HEK293 (cell line): ENCODE measurements around the gene IFRD2.

Experiments used
- CTCF ChIA-PET: fragments of 350-600 bp; formaldehyde crosslinking; extraction: SDS; loops from one replicate; lab custom pipeline; 2021; ENCODE audit warnings: antibody characterized with exemption; lab: Yijun Ruan, JAX
- POLR2A ChIA-PET: fragments of 300-600 bp; formaldehyde crosslinking; extraction: SDS; loops from one replicate; lab custom pipeline; 2020; ENCODE audit warnings: antibody characterized with exemption, inconsistent platforms; lab: Yijun Ruan, JAX
- H3K27ac ChIP-seq: fragments of 200-500 bp; sonication (Bioruptor generic); 2 replicates; pipeline ENCODE4 v1.5.1; 2014; ENCODE audit warnings: low read depth, low read length, control low read depth, inconsistent platforms; ENCODE audit errors: extremely low read depth
- H3K36me3 ChIP-seq, 2 experiments: fragments of 200-500 bp in 1 of 2; sonication (Bioruptor generic) in 1 of 2; 1 replicate in 1 of 2; 2 replicates in 1 of 2; pipeline ENCODE4 v1.5.1; 2014 to 2017; ENCODE audit warnings: inconsistent platforms in 2 of 2, low read length in 2 of 2; ENCODE audit not compliant: control insufficient read depth in 2 of 2, insufficient read depth in 1 of 2
- H3K4me1 ChIP-seq: fragments of 200-500 bp; sonication (Bioruptor generic); 2 replicates; pipeline ENCODE4 v1.5.1; 2014; ENCODE audit warnings: mild to moderate bottlenecking, low read length, inconsistent platforms; ENCODE audit not compliant: control insufficient read depth, insufficient read depth
- H3K4me3 ChIP-seq: 2 replicates; pipeline ENCODE4 v1.5.1; 2011; ENCODE audit warnings: low read depth, mild to moderate bottlenecking, control low read depth, low read length, moderate library complexity
- H3K9me3 ChIP-seq: fragments of 200-500 bp; sonication (Bioruptor generic); 2 replicates; pipeline ENCODE4 v1.5.1; 2014; ENCODE audit warnings: low read depth, low read length, inconsistent platforms; ENCODE audit not compliant: control insufficient read depth, insufficient read depth
- EGR2 ChIP-seq: fragments of 450-650 bp; formaldehyde crosslinking; IDR thresholded peaks from 2 replicates; pipeline ENCODE4 v1.5.1; 2016; ENCODE audit warnings: low read depth, missing biosample characterization, missing genetic modification characterization
- GLI2 ChIP-seq: fragments of 450-650 bp; formaldehyde crosslinking; IDR thresholded peaks from 2 replicates; pipeline ENCODE4; 2017; ENCODE audit warnings: missing biosample characterization, missing genetic modification characterization, low read depth, borderline replicate concordance
- GLIS1 ChIP-seq: fragments of 450-650 bp; formaldehyde crosslinking; IDR thresholded peaks from 2 replicates; pipeline ENCODE4 v1.5.1; 2016; ENCODE audit warnings: missing biosample characterization, missing genetic modification characterization
- YY1 ChIP-seq: fragments of 450-650 bp; formaldehyde crosslinking; IDR thresholded peaks from 2 replicates; pipeline ENCODE4 v1.5.1; 2018; ENCODE audit warnings: missing biosample characterization, missing genetic modification characterization
- ZBTB20 ChIP-seq: fragments of 450-650 bp; formaldehyde crosslinking; IDR thresholded peaks from 2 replicates; pipeline ENCODE4 v1.5.1; 2016; ENCODE audit warnings: missing biosample characterization, missing genetic modification characterization
- ZBTB21 ChIP-seq: fragments of 450-650 bp; formaldehyde crosslinking; IDR thresholded peaks from 2 replicates; pipeline ENCODE4 v1.5.1; 2017; ENCODE audit warnings: missing biosample characterization, missing genetic modification characterization
- ZIC2 ChIP-seq: fragments of 450-650 bp; formaldehyde crosslinking; IDR thresholded peaks from 2 replicates; pipeline ENCODE4 v1.5.1; 2016; ENCODE audit warnings: missing biosample characterization, missing genetic modification characterization
- ZNF221 ChIP-seq: fragments of 450-650 bp; formaldehyde crosslinking; IDR thresholded peaks from 2 replicates; pipeline ENCODE4 v1.5.1; 2017; ENCODE audit warnings: missing biosample characterization, missing genetic modification characterization, borderline replicate concordance
- ZNF335 ChIP-seq: fragments of 450-650 bp; formaldehyde crosslinking; conservative IDR thresholded peaks from 2 replicates; pipeline ENCODE4 v1.5.1; 2016; ENCODE audit warnings: missing biosample characterization, missing genetic modification characterization
- ZNF350 ChIP-seq: fragments of 450-650 bp; formaldehyde crosslinking; IDR thresholded peaks from 2 replicates; pipeline ENCODE4 v1.5.0; 2017; ENCODE audit warnings: missing biosample characterization, mild to moderate bottlenecking, missing genetic modification characterization
- ZNF366 ChIP-seq: fragments of 450-650 bp; formaldehyde crosslinking; conservative IDR thresholded peaks from 2 replicates; pipeline ENCODE4 v1.5.1; 2016; ENCODE audit warnings: missing biosample characterization, missing genetic modification characterization
- ZNF398 ChIP-seq: fragments of 450-650 bp; formaldehyde crosslinking; IDR thresholded peaks from 2 replicates; pipeline ENCODE4 v1.5.1; 2017; ENCODE audit warnings: missing biosample characterization, missing genetic modification characterization
- ZNF560 ChIP-seq: fragments of 450-650 bp; formaldehyde crosslinking; IDR thresholded peaks from 2 replicates; pipeline ENCODE4 v1.5.1; 2017; ENCODE audit warnings: missing biosample characterization, missing genetic modification characterization, borderline replicate concordance
- TF ChIP-seq, protein P1 (sequence below): IDR thresholded peaks from 2 replicates; pipeline ENCODE4 v1.6.1; 2011; ENCODE audit warnings: mild to moderate bottlenecking, low read depth, low read length, borderline replicate concordance
- TF ChIP-seq, protein P2 (sequence below): fragments of 450-650 bp; formaldehyde crosslinking; IDR thresholded peaks from 2 replicates; pipeline ENCODE4 v1.5.1; 2016; ENCODE audit warnings: missing biosample characterization, missing genetic modification characterization
- TF ChIP-seq, protein P3 (sequence below): fragments of 450-650 bp; formaldehyde crosslinking; IDR thresholded peaks from 2 replicates; pipeline ENCODE4 v1.5.1; 2016; ENCODE audit warnings: missing biosample characterization, missing genetic modification characterization, low read depth

Gene IFRD2

GRCh38 chr3:50279255-50280016 is 12.8 kb downstream of the IFRD2 start:
- POLR2A ChIA-PET, result interaction anchor here (0.8 to 1.4 kb wide), 5 partner anchors 15 to 76 kb away, joined by 3 to 5 read pairs (median 4); partner anchors contain the start of genes HYAL3 and NAA80
- CTCF ChIA-PET, result interaction anchor here (0.6 to 3.9 kb wide), 6 partner anchors 23 to 1333 kb away, joined by 3 to 18 read pairs (median 6); no protein-coding TSS in a partner anchor
- no peaks in the 10 kb centered on the region for H3K9me3 ChIP-seq
- TF ChIP-seq EGR2 (tag by site-specific recombination) (no peak), ZNF221 (tag by site-specific recombination) (no peak)
- TF ChIP-seq, protein P1, sequence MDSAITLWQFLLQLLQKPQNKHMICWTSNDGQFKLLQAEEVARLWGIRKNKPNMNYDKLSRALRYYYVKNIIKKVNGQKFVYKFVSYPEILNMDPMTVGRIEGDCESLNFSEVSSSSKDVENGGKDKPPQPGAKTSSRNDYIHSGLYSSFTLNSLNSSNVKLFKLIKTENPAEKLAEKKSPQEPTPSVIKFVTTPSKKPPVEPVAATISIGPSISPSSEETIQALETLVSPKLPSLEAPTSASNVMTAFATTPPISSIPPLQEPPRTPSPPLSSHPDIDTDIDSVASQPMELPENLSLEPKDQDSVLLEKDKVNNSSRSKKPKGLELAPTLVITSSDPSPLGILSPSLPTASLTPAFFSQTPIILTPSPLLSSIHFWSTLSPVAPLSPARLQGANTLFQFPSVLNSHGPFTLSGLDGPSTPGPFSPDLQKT, result no peak
- H3K4me3 ChIP-seq, result no peak overlapping the region
- H3K27ac ChIP-seq, result no peak overlapping the region
- no peaks in the 10 kb centered on the region for H3K36me3 ChIP-seq
- H3K4me1 ChIP-seq, result no peaks in the 10 kb centered on the region

GRCh38 chr3:50278880-50279224 is 13.4 kb downstream of the IFRD2 start, which contains the start of gene LSMEM2:
LSMEM2 (plus strand) TSS chr3:50279087; CDS start chr3:50279114, 27 bp downstream.
- no peak within 1 kb of the TSS for H3K27ac ChIP-seq
- ChIA-PET POLR2A (interaction anchor here (0.8 to 1.4 kb wide), 5 partner anchors 14 to 76 kb away, joined by 3 to 5 read pairs (median 4); partner anchors contain the start of genes HYAL3 and NAA80), CTCF (interaction anchor here (1.6 to 3.9 kb wide), 3 partner anchors 33 to 85 kb away, joined by 6 to 18 read pairs (median 18); no protein-coding TSS in a partner anchor)
- H3K9me3 ChIP-seq, result no peaks in the 10 kb centered on the region
- no peak for TF ChIP-seq ZNF335 (tag by site-specific recombination)
- TF ChIP-seq ZIC2 (tag by site-specific recombination), result no peak
- TF ChIP-seq GLI2 (tag by site-specific recombination), result no peak
- TF ChIP-seq ZNF398, result no peak
- no peak for TF ChIP-seq YY1 (tag by site-specific recombination)
- no peak for TF ChIP-seq ZBTB20 (tag by site-specific recombination)
- no peak for TF ChIP-seq ZNF350 (tag by site-specific recombination)
- no peak for TF ChIP-seq ZNF366 (tag by site-specific recombination)
- no peaks in the 10 kb centered on the region for H3K4me1 ChIP-seq
- no peaks in the 10 kb centered on the region for H3K36me3 ChIP-seq
- no peak within 1 kb of the TSS for H3K4me3 ChIP-seq

GRCh38 chr3:50278123-50278879 is 13.9 kb downstream of the IFRD2 start:
- H3K27ac ChIP-seq, result no peak overlapping the region
- CTCF ChIA-PET, result interaction anchor here (0.8 to 3.9 kb wide), 5 partner anchors 14 to 86 kb away, joined by 3 to 18 read pairs (median 6); partner anchors contain the start of gene IFRD2
- TF ChIP-seq ZNF221 (tag by site-specific recombination) (no peak), ZBTB21 (tag by site-specific recombination) (no peak), ZNF398 (no peak), ZNF560 (no peak), ZNF350 (tag by site-specific recombination) (no peak), GLIS1 (tag by site-specific recombination) (peak; percentile 18; the same call in 1 of the 2 replicates), ZNF366 (tag by site-specific recombination) (no peak)
- TF ChIP-seq, protein P2, sequence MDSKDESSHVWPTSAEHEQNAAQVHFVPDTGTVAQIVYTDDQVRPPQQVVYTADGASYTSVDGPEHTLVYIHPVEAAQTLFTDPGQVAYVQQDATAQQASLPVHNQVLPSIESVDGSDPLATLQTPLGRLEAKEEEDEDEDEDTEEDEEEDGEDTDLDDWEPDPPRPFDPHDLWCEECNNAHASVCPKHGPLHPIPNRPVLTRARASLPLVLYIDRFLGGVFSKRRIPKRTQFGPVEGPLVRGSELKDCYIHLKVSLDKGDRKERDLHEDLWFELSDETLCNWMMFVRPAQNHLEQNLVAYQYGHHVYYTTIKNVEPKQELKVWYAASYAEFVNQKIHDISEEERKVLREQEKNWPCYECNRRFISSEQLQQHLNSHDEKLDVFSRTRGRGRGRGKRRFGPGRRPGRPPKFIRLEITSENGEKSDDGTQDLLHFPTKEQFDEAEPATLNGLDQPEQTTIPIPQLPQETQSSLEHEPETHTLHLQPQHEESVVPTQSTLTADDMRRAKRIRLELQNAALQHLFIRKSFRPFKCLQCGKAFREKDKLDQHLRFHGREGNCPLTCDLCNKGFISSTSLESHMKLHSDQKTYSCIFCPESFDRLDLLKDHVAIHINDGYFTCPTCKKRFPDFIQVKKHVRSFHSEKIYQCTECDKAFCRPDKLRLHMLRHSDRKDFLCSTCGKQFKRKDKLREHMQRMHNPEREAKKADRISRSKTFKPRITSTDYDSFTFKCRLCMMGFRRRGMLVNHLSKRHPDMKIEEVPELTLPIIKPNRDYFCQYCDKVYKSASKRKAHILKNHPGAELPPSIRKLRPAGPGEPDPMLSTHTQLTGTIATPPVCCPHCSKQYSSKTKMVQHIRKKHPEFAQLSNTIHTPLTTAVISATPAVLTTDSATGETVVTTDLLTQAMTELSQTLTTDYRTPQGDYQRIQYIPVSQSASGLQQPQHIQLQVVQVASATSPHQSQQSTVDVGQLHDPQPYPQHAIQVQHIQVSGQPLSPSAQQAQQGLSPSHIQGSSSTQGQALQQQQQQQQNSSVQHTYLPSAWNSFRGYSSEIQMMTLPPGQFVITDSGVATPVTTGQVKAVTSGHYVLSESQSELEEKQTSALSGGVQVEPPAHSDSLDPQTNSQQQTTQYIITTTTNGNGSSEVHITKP, result peak; percentile 80
- TF ChIP-seq, protein P3, sequence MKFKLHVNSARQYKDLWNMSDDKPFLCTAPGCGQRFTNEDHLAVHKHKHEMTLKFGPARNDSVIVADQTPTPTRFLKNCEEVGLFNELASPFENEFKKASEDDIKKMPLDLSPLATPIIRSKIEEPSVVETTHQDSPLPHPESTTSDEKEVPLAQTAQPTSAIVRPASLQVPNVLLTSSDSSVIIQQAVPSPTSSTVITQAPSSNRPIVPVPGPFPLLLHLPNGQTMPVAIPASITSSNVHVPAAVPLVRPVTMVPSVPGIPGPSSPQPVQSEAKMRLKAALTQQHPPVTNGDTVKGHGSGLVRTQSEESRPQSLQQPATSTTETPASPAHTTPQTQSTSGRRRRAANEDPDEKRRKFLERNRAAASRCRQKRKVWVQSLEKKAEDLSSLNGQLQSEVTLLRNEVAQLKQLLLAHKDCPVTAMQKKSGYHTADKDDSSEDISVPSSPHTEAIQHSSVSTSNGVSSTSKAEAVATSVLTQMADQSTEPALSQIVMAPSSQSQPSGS (tag by site-specific recombination), result no peak
- TF ChIP-seq, all 188 proteins: peak for 2
- no peak overlapping the region for H3K4me3 ChIP-seq
- no peaks in the 10 kb centered on the region for H3K4me1 ChIP-seq
- H3K36me3 ChIP-seq, result no peaks in the 10 kb centered on the region
- no peaks in the 10 kb centered on the region for H3K9me3 ChIP-seq
- POLR2A ChIA-PET, result interaction anchor here (1.2 to 1.4 kb wide), 3 partner anchors 14 to 50 kb away, joined by 3 to 5 read pairs (median 4); partner anchors contain the start of genes HYAL3, IFRD2 and NAA80
